Measurements from ENCODE around the gene TTC39B.

TTC39B gene

GRCh38 chr9:15227491-15227890, 79.5 kb downstream of the TTC39B start:
- no peak for DNase-seq (ENCODE audit: low spot score)
- in situ Hi-C loops (cut with MboI; ENCODE audit: low pct_unique_long_range_greater_than_20kb, low sequenced_read_pairs, unreplicated experiment): no loop called here
- no peak for TF ChIP-seq CTCF (IDR thresholded peaks at IDR 0.05; ENCODE audit: extremely low read depth, insufficient read depth, missing control alignments)

GRCh38 chr9:15225564-15226126, 81.4 kb downstream of the TTC39B start:
- no peak for TF ChIP-seq CTCF (IDR thresholded peaks at IDR 0.05; ENCODE audit: extremely low read depth, insufficient read depth, missing control alignments)
- no peak for DNase-seq (ENCODE audit: low spot score)
- in situ Hi-C loops (cut with MboI; ENCODE audit: low pct_unique_long_range_greater_than_20kb, low sequenced_read_pairs, unreplicated experiment): no loop called here

- TF ChIP-seq CTCF (IDR thresholded peaks at IDR 0.05; ENCODE audit: extremely low read depth, insufficient read depth, missing control alignments): no peak
- in situ Hi-C loops (cut with MboI; ENCODE audit: low pct_unique_long_range_greater_than_20kb, low sequenced_read_pairs, unreplicated experiment): no loop called here
- no peak for DNase-seq (ENCODE audit: low spot score)
These were observed 84.7 kb downstream of the TTC39B start for GRCh38 chr9:15222313-15222712.

DNA sequence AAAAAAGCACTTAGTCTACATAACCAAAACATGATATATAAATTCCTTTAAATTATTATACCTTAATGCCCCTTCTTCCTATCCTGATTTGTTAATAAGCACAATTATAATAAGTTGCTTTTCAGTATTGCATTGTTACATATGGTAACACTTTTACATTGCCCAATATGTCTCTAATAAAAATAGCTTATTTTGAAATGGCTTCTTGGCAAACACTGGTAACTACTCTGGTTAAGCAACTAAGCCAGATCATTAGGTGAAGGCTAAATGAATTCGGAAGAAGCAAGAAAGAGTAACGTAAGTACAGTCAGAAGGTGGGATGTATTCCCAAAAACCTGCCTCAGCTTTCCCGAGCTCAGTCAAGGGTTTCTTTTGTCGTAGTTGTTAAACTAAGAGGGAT, 85.3 kb downstream of the TTC39B start:
- TF ChIP-seq CTCF (IDR thresholded peaks at IDR 0.05; ENCODE audit: extremely low read depth, insufficient read depth, missing control alignments): no peak
- in situ Hi-C loops (cut with MboI; ENCODE audit: low pct_unique_long_range_greater_than_20kb, low sequenced_read_pairs, unreplicated experiment): no loop called here
- no peak for DNase-seq (ENCODE audit: low spot score)

DNA sequence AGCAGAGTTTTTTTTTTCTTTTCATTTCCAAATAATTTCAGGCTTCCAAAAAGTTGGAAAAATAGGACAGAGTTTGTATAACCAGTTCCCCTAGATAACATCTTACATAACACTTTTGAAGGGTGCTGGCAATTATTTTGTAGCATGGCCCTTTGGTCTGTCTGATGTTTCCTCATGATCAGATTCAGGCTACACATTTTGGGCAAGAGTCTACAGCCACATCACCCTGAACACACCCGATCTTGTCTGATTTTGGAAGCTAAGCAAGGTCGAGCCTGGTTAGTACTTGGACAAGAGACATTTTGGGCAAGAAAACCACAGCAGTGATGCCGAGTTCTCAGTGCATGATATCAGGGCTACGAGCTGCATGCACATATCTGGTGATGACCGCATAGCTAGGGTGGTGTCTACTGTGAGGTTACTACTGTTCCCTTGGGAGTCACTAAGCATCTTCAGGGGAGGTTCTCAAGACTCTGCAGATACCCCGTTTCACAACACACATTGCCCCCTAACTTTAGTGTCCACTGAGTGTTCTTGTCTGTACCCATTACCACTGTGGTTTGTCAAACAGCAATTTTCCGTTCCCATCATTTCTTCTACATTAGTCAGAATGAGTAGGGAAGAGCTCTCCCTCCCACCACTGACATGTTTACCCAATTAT, 86.2 kb downstream of the TTC39B start:
- no peak for TF ChIP-seq CTCF (IDR thresholded peaks at IDR 0.05; ENCODE audit: extremely low read depth, insufficient read depth, missing control alignments)
- in situ Hi-C loops (cut with MboI; ENCODE audit: low pct_unique_long_range_greater_than_20kb, low sequenced_read_pairs, unreplicated experiment): no loop called here
- no peak for DNase-seq (ENCODE audit: low spot score)

DNA sequence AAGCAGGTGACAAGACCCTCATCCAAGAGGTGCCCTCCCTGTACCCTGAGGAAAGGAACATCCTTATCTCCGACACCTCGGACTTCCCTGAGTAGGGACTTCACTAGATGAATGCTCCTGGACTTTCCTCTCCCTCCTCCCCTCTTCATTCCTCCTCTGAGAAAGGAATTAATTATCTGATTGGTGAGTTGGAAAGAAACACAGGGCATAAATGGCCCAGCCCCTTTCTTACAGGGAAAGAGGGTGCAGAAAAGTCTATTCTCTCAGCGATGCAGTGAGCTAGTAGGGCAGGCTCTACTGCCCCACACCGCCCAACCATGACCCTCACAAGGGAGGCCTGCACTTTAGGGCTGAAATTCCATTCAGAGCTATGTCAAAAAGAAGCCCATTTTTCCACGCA, 87.5 kb downstream of the TTC39B start:
- in situ Hi-C loops (cut with MboI; ENCODE audit: low pct_unique_long_range_greater_than_20kb, low sequenced_read_pairs, unreplicated experiment): no loop called here
- TF ChIP-seq CTCF (IDR thresholded peaks at IDR 0.05; ENCODE audit: extremely low read depth, insufficient read depth, missing control alignments): no peak
- no peak for DNase-seq (ENCODE audit: low spot score)
